Thyroid gland (tissue), 4 donors: ENCODE results near the gene AGO4.

Experiments used
- CTCF ChIP-seq, 6 experiments: fragments of 200-600 bp in 3 of 6; fragments of 450-650 bp in 3 of 6; sonication (generic) in 3 of 6; IDR thresholded peaks; one replicate each; pipeline ENCODE4 v1.5.1; 2016 to 2019; ENCODE audit warnings: antibody characterized with exemption in 6 of 6, mild to moderate bottlenecking in 2 of 6, inconsistent platforms in 1 of 6, moderate library complexity in 1 of 6
- POLR2A ChIP-seq, 2 donors: fragments of 450-650 bp; IDR thresholded peaks; one replicate each; pipeline ENCODE4 v1.6.1; 2017; ENCODE audit warnings: antibody characterized with exemption in 2 of 2, mild to moderate bottlenecking in 2 of 2, moderate library complexity in 1 of 2

GRCh38 chr1:35810096-35810881 lies 2.5 kb downstream of the AGO4 start:
- no peak for TF ChIP-seq CTCF (IDR thresholded peaks at IDR 0.05)
- no peak for TF ChIP-seq POLR2A (IDR thresholded peaks at IDR 0.05)
